Astrocyte of the spinal cord (primary cell): ENCODE results near the gene GALNT18.

Experiments
- DNase-seq: peaks from one replicate; pipeline ENCODE4 v3.0.0; 2011; ENCODE audit warnings: low read depth, low spot score
- H3K4me3 ChIP-seq: 2 replicates; pipeline ENCODE4 v1.5.1; 2011; ENCODE audit warnings: low read depth, mild to moderate bottlenecking, low read length, moderate library complexity
- CTCF ChIP-seq: IDR thresholded peaks from 2 replicates; pipeline ENCODE4 v1.5.1; 2012; ENCODE audit warnings: low read depth, mild to moderate bottlenecking, low read length, inconsistent platforms
- in situ Hi-C: cut with HindIII; loops from 2 replicates; pipeline ENCODE4 v1.10.0; 2017; ENCODE audit warnings: low sequenced_read_pairs

GALNT18 gene

GRCh38 chr11:11247086-11247485, 374.7 kb downstream of the GALNT18 start:
- in situ Hi-C loops, result no loop called here
- no peak overlapping the region for H3K4me3 ChIP-seq
- no peak for DNase-seq
- TF ChIP-seq CTCF, result no peak

GRCh38 chr11:11246166-11246565, 375.6 kb downstream of the GALNT18 start:
- in situ Hi-C loops, result no loop called here
- no peak for TF ChIP-seq CTCF
- H3K4me3 ChIP-seq, result no peak overlapping the region
- no peak for DNase-seq

GRCh38 chr11:11245453-11245852, 376.4 kb downstream of the GALNT18 start:
- in situ Hi-C loops, result no loop called here

GRCh38 chr11:11244470-11245080, 377.2 kb downstream of the GALNT18 start:
- in situ Hi-C loops, result no loop called here
- no peak overlapping the region for H3K4me3 ChIP-seq
- TF ChIP-seq CTCF, result no peak
- no peak for DNase-seq

More at GRCh38 chr11:11245453-11245852, 376.4 kb downstream of the GALNT18 start:
- no peak for DNase-seq
- H3K4me3 ChIP-seq, result no peak overlapping the region
- TF ChIP-seq CTCF, result no peak

- in situ Hi-C loops, result no loop called here
- peak; percentile 12 for DNase-seq
- TF ChIP-seq CTCF, result no peak
- no peak overlapping the region for H3K4me3 ChIP-seq
Observed at GRCh38 chr11:11243590-11244469, 378.0 kb downstream of the GALNT18 start.

GRCh38 chr11:11243209-11243589, 378.6 kb downstream of the GALNT18 start:
- no peak overlapping the region for H3K4me3 ChIP-seq
- no peak for TF ChIP-seq CTCF
- no peak for DNase-seq
- in situ Hi-C loops, result no loop called here
